Measurements from ENCODE around the gene DLG4.

Gene DLG4

GRCh38 chr17:7237761-7238419 is 18.3 kb upstream of the DLG4 start (continued):
- TF ChIP-seq ZNF692 (tag by site-specific recombination; IDR thresholded peaks at IDR 0.05): 0 out of 2 replicates have a peak, but pooled peaks have one; percentile 20
- TF ChIP-seq ZNF777 (tag by site-specific recombination; IDR thresholded peaks at IDR 0.05; ENCODE audit: borderline replicate concordance): no peak
- no peak for TF ChIP-seq SETDB1 (IDR thresholded peaks at IDR 0.05; ENCODE audit: insufficient read length, low read length)
- TF ChIP-seq ZNF843 (tag by site-specific recombination; IDR thresholded peaks at IDR 0.05): no peak
- TF ChIP-seq ZBTB48 (tag by site-specific recombination; IDR thresholded peaks at IDR 0.05): no peak
- TF ChIP-seq ZNF26 (tag by site-specific recombination; IDR thresholded peaks at IDR 0.05): no peak
- TF ChIP-seq ZBTB20 (tag by site-specific recombination; IDR thresholded peaks at IDR 0.05): peak; percentile 47; the same call in 1 of the 2 replicates
- no peak for TF ChIP-seq ZNF518A (tag by site-specific recombination; conservative IDR thresholded peaks at IDR 0.05; ENCODE audit: low read depth)
- TF ChIP-seq HOXD13 (CRISPR knock-in tag; IDR thresholded peaks at IDR 0.05; ENCODE audit: borderline replicate concordance): no peak
- no peak for TF ChIP-seq REPIN1 (tag by site-specific recombination; IDR thresholded peaks at IDR 0.05; ENCODE audit: low read depth)
- TF ChIP-seq ELK4 (IDR thresholded peaks at IDR 0.05; ENCODE audit: borderline replicate concordance, low read depth, low read length): no peak
- no peak; the same call in 1 of the 2 replicates for TF ChIP-seq ZBTB11 (tag by site-specific recombination; conservative IDR thresholded peaks at IDR 0.05; ENCODE audit: low read depth)
- no peak for TF ChIP-seq ZBTB44 (tag by site-specific recombination; IDR thresholded peaks at IDR 0.05)
- no peak for TF ChIP-seq ZNF549 (tag by site-specific recombination; IDR thresholded peaks at IDR 0.05)
- no peak for TF ChIP-seq ZNF221 (tag by site-specific recombination; IDR thresholded peaks at IDR 0.05; ENCODE audit: borderline replicate concordance)
- TF ChIP-seq ZNF248 (tag by site-specific recombination; IDR thresholded peaks at IDR 0.05): no peak
- no peak for TF ChIP-seq ZNF670 (tag by site-specific recombination; IDR thresholded peaks at IDR 0.05; ENCODE audit: low read depth)
- TF ChIP-seq ZNF548 (tag by site-specific recombination; IDR thresholded peaks at IDR 0.05): no peak
- no peak for TF ChIP-seq ZNF645 (tag by site-specific recombination; IDR thresholded peaks at IDR 0.05)

All from HEK293 (cell line).